ENCODE results near the gene WDR35. TPM values are rescaled to one million over a fixed set of nuclear protein-coding genes. Genes with fewer than 3 reads are reported as not detected.

WDR35 gene
- polyA plus RNA-seq, 4 donors, result 0.45 to 7.1 (median 1.3) TPM

GRCh38 chr2:20015482-20016083 lies 25.7 kb upstream of the WDR35 start:
- Histone ChIP-seq H3K27ac (ENCODE audit: low read depth in 1 of 3, low read length in 2 of 3) (no peak overlapping the region), H3K4me3 (ENCODE audit: low read depth in 1 of 3, low read length in 3 of 3) (no peak overlapping the region), H3K27me3 (ENCODE audit: control insufficient read depth in 3 of 3, insufficient read depth in 3 of 3, low read length in 3 of 3) (peaks cover 0 to 24% (median 7%) of the 10 kb centered on the region in 3 donors), H3K36me3 (ENCODE audit: control insufficient read depth in 3 of 3, insufficient read depth in 2 of 3, low read depth in 1 of 3, low read length in 3 of 3) (no peaks in the 10 kb centered on the region), H3K9me3 (ENCODE audit: control insufficient read depth in 2 of 2, insufficient read depth in 1 of 2, low read depth in 1 of 2, low read length in 1 of 2) (peaks cover 0 to 9% of the 10 kb centered on the region in 2 donors), H3K4me1 (ENCODE audit: control insufficient read depth in 3 of 3, insufficient read depth in 2 of 3, low read depth in 1 of 3, low read length in 2 of 3) (peaks cover 0 to 8% (median 0%) of the 10 kb centered on the region in 3 donors)
- FAIRE-seq (no peak), DNase-seq (peak; percentile 65 to 66)
- 8 to 13% (median 9%) methylated on average over 2 of the region's 2 CpGs for WGBS, 3 donors

- peaks cover 0 to 26% (median 9%) of the 10 kb centered on the region in 3 donors for H3K27me3 ChIP-seq (ENCODE audit: control insufficient read depth in 3 of 3, insufficient read depth in 3 of 3, low read length in 3 of 3)
- H3K4me3 ChIP-seq (ENCODE audit: low read depth in 1 of 3, low read length in 3 of 3), result peak overlapping the region in 1 of 3 donors; percentile 38
- no peaks in the 10 kb centered on the region for H3K9me3 ChIP-seq (ENCODE audit: control insufficient read depth in 2 of 2, insufficient read depth in 1 of 2, low read depth in 1 of 2, low read length in 1 of 2)
- no peak for FAIRE-seq
- no peak overlapping the region for H3K27ac ChIP-seq (ENCODE audit: low read depth in 1 of 3, low read length in 2 of 3)
- no peak for DNase-seq
- no peaks in the 10 kb centered on the region for H3K36me3 ChIP-seq (ENCODE audit: control insufficient read depth in 3 of 3, insufficient read depth in 2 of 3, low read depth in 1 of 3, low read length in 3 of 3)
- H3K4me1 ChIP-seq (ENCODE audit: control insufficient read depth in 3 of 3, insufficient read depth in 2 of 3, low read depth in 1 of 3, low read length in 2 of 3), result peaks cover 0 to 8% (median 0%) of the 10 kb centered on the region in 3 donors
- WGBS, 3 donors, result 56 to 68% (median 56%) methylated on average over 15 of the region's 15 CpGs
Measured at GRCh38 chr2:20013126-20013849, 23.4 kb upstream of the WDR35 start.

GRCh38 chr2:20012282-20013125 lies 22.6 kb upstream of the WDR35 start, which contains the start of gene MATN3:
TSS of gene MATN3 (minus strand) at chr2:20012668. CDS start at chr2:20012631, 37 bp downstream.
- H3K36me3 ChIP-seq (ENCODE audit: control insufficient read depth in 3 of 3, insufficient read depth in 2 of 3, low read depth in 1 of 3, low read length in 3 of 3), result no peaks in the 10 kb centered on the region
- H3K27me3 ChIP-seq (ENCODE audit: control insufficient read depth in 3 of 3, insufficient read depth in 3 of 3, low read length in 3 of 3), result peaks cover 0 to 26% (median 9%) of the 10 kb centered on the region in 3 donors
- H3K9me3 ChIP-seq (ENCODE audit: control insufficient read depth in 2 of 2, insufficient read depth in 1 of 2, low read depth in 1 of 2, low read length in 1 of 2), result no peaks in the 10 kb centered on the region
- peak within 1 kb of the TSS; percentile 19 to 48 (median 38) for H3K4me3 ChIP-seq (ENCODE audit: low read depth in 1 of 3, low read length in 3 of 3)
- peaks cover 0 to 8% (median 0%) of the 10 kb centered on the region in 3 donors for H3K4me1 ChIP-seq (ENCODE audit: control insufficient read depth in 3 of 3, insufficient read depth in 2 of 3, low read depth in 1 of 3, low read length in 2 of 3)
- no peak within 1 kb of the TSS for H3K27ac ChIP-seq (ENCODE audit: low read depth in 1 of 3, low read length in 2 of 3)
- WGBS, 3 donors, result 0 to 3% (median 1%) methylated on average over 55 to 87 of the region's 87 CpGs
- FAIRE-seq, result no peak
- DNase-seq, result peak; percentile 52

- no peak for DNase-seq
- H3K27ac ChIP-seq (ENCODE audit: low read depth in 1 of 3, low read length in 2 of 3), result no peak overlapping the region
Measured at GRCh38 chr2:20012032-20012281, 22.1 kb upstream of the WDR35 start.

GRCh38 chr2:20011276-20012031 lies 21.5 kb upstream of the WDR35 start:
- H3K36me3 ChIP-seq (ENCODE audit: control insufficient read depth in 3 of 3, insufficient read depth in 2 of 3, low read depth in 1 of 3, low read length in 3 of 3), result no peaks in the 10 kb centered on the region
- 72 to 83% (median 81%) methylated on average over 14 of the region's 14 CpGs for WGBS, 3 donors
- DNase-seq, result no peak
- peaks cover 0 to 8% (median 0%) of the 10 kb centered on the region in 3 donors for H3K4me1 ChIP-seq (ENCODE audit: control insufficient read depth in 3 of 3, insufficient read depth in 2 of 3, low read depth in 1 of 3, low read length in 2 of 3)
- H3K27me3 ChIP-seq (ENCODE audit: control insufficient read depth in 3 of 3, insufficient read depth in 3 of 3, low read length in 3 of 3), result peaks cover 0 to 26% (median 9%) of the 10 kb centered on the region in 3 donors
- H3K9me3 ChIP-seq (ENCODE audit: control insufficient read depth in 2 of 2, insufficient read depth in 1 of 2, low read depth in 1 of 2, low read length in 1 of 2), result no peaks in the 10 kb centered on the region
- H3K27ac ChIP-seq (ENCODE audit: low read depth in 1 of 3, low read length in 2 of 3), result no peak overlapping the region
- FAIRE-seq, result no peak
- no peak overlapping the region for H3K4me3 ChIP-seq (ENCODE audit: low read depth in 1 of 3, low read length in 3 of 3)

More at GRCh38 chr2:20012032-20012281, 22.1 kb upstream of the WDR35 start:
- 21 to 38% (median 21%) methylated on average over 4 of the region's 4 CpGs for WGBS, 3 donors
- Histone ChIP-seq H3K9me3 (ENCODE audit: control insufficient read depth in 2 of 2, insufficient read depth in 1 of 2, low read depth in 1 of 2, low read length in 1 of 2) (no peaks in the 10 kb centered on the region), H3K4me3 (ENCODE audit: low read depth in 1 of 3, low read length in 3 of 3) (no peak overlapping the region), H3K4me1 (ENCODE audit: control insufficient read depth in 3 of 3, insufficient read depth in 2 of 3, low read depth in 1 of 3, low read length in 2 of 3) (peaks cover 0 to 8% (median 0%) of the 10 kb centered on the region in 3 donors), H3K36me3 (ENCODE audit: control insufficient read depth in 3 of 3, insufficient read depth in 2 of 3, low read depth in 1 of 3, low read length in 3 of 3) (no peaks in the 10 kb centered on the region), H3K27me3 (ENCODE audit: control insufficient read depth in 3 of 3, insufficient read depth in 3 of 3, low read length in 3 of 3) (peaks cover 0 to 26% (median 9%) of the 10 kb centered on the region in 3 donors)
- no peak for FAIRE-seq

- DNase-seq (no peak), FAIRE-seq (no peak)
- H3K27me3 ChIP-seq (ENCODE audit: control insufficient read depth in 3 of 3, insufficient read depth in 3 of 3, low read length in 3 of 3), result peaks cover 0 to 26% (median 9%) of the 10 kb centered on the region in 3 donors
- no peaks in the 10 kb centered on the region for H3K36me3 ChIP-seq (ENCODE audit: control insufficient read depth in 3 of 3, insufficient read depth in 2 of 3, low read depth in 1 of 3, low read length in 3 of 3)
- H3K9me3 ChIP-seq (ENCODE audit: control insufficient read depth in 2 of 2, insufficient read depth in 1 of 2, low read depth in 1 of 2, low read length in 1 of 2), result no peaks in the 10 kb centered on the region
- H3K27ac ChIP-seq (ENCODE audit: low read depth in 1 of 3, low read length in 2 of 3), result no peak overlapping the region
- 56 to 73% (median 66%) methylated on average over 5 of the region's 5 CpGs for WGBS, 3 donors
- H3K4me1 ChIP-seq (ENCODE audit: control insufficient read depth in 3 of 3, insufficient read depth in 2 of 3, low read depth in 1 of 3, low read length in 2 of 3), result peaks cover 0 to 6% (median 0%) of the 10 kb centered on the region in 3 donors
- H3K4me3 ChIP-seq (ENCODE audit: low read depth in 1 of 3, low read length in 3 of 3), result no peak overlapping the region
Measured at GRCh38 chr2:20008703-20009102, 18.8 kb upstream of the WDR35 start.

GRCh38 chr2:20005891-20006470 lies 16.1 kb upstream of the WDR35 start:
- H3K36me3 ChIP-seq (ENCODE audit: control insufficient read depth in 3 of 3, insufficient read depth in 2 of 3, low read depth in 1 of 3, low read length in 3 of 3), result no peaks in the 10 kb centered on the region
- 86 to 93% (median 91%) methylated on average over 17 of the region's 17 CpGs for WGBS, 3 donors
- no peaks in the 10 kb centered on the region for H3K9me3 ChIP-seq (ENCODE audit: control insufficient read depth in 2 of 2, insufficient read depth in 1 of 2, low read depth in 1 of 2, low read length in 1 of 2)
- H3K4me3 ChIP-seq (ENCODE audit: low read depth in 1 of 3, low read length in 3 of 3), result no peak overlapping the region
- peaks cover 0 to 4% (median 2%) of the 10 kb centered on the region in 3 donors for H3K27me3 ChIP-seq (ENCODE audit: control insufficient read depth in 3 of 3, insufficient read depth in 3 of 3, low read length in 3 of 3)
- FAIRE-seq (no peak), DNase-seq (no peak)
- H3K27ac ChIP-seq (ENCODE audit: low read depth in 1 of 3, low read length in 2 of 3), result no peak overlapping the region
- no peaks in the 10 kb centered on the region for H3K4me1 ChIP-seq (ENCODE audit: control insufficient read depth in 3 of 3, insufficient read depth in 2 of 3, low read depth in 1 of 3, low read length in 2 of 3)
